IMR-90 (cell line): ENCODE measurements around the gene ZNF644. TPM values are rescaled to one million over a fixed set of nuclear protein-coding genes. Genes with fewer than 3 reads are reported as not detected.

Experiments used
- ATAC-seq: fragments of 200-7000 bp; cut with Tn5 transposase; 2 replicates; pipeline ENCODE4 v1.9.1; 2020; ENCODE audit warnings: low read depth, mild to moderate bottlenecking, moderate library complexity
- BruUV-seq: library from RNA; stranded (reverse); fragments of 400-500 nt; replicated peaks from 2 replicates; lab custom pipeline; 2021; lab: Mats Ljungman, UMichigan
- CTCF ChIA-PET: fragments of 300-600 bp; formaldehyde crosslinking; extraction: SDS; loops from one replicate; lab custom pipeline; 2021; ENCODE audit warnings: antibody characterized with exemption; lab: Yijun Ruan, JAX
- POLR2A ChIA-PET: fragments of 300-600 bp; sonication (Branson Sonifier 250); formaldehyde crosslinking; loops from one replicate; lab custom pipeline; 2022; ENCODE audit warnings: antibody characterized with exemption; ENCODE audit not compliant: unreplicated experiment; lab: Charles Lee
- DNase-seq: peaks from one replicate; pipeline ENCODE4 v3.0.0; 2013
- H2AFZ ChIP-seq: replicated peaks from 2 replicates; pipeline ENCODE3; 2013; ENCODE audit warnings: low read length, mild to moderate bottlenecking; ENCODE audit not compliant: poor library complexity
- H2AK5ac ChIP-seq: 2 replicates; pipeline ENCODE4 v1.6.1; 2013; ENCODE audit warnings: low read depth, low read length, inconsistent platforms
- H2AK9ac ChIP-seq: replicated peaks from 2 replicates; pipeline ENCODE3; 2013; ENCODE audit warnings: mild to moderate bottlenecking, low read depth, low read length, moderate library complexity; ENCODE audit not compliant: poor library complexity
- H2BK120ac ChIP-seq: 2 replicates; pipeline ENCODE4 v1.6.1; 2013; ENCODE audit warnings: low read depth, low read length, inconsistent platforms
- H2BK15ac ChIP-seq: 3 replicates; pipeline ENCODE4 v1.6.1; 2013; ENCODE audit warnings: low read depth, low read length, inconsistent platforms
- H2BK20ac ChIP-seq: 2 replicates; pipeline ENCODE4 v1.6.1; 2013; ENCODE audit warnings: low read depth, mild to moderate bottlenecking, inconsistent platforms, low read length, moderate library complexity
- H2BK5ac ChIP-seq: 2 replicates; pipeline ENCODE4 v1.6.1; 2013; ENCODE audit warnings: mild to moderate bottlenecking, low read depth, low read length, inconsistent platforms; ENCODE audit not compliant: poor library complexity, severe bottlenecking
- H3K14ac ChIP-seq: replicated peaks from 2 replicates; pipeline ENCODE4 v1.6.1; 2013; ENCODE audit warnings: low read depth, low read length, inconsistent platforms
- H3K18ac ChIP-seq: 2 replicates; pipeline ENCODE4 v1.6.1; 2013; ENCODE audit warnings: low read depth, low read length, control low read depth
- H3K23ac ChIP-seq: 2 replicates; pipeline ENCODE4 v1.6.1; 2013; ENCODE audit warnings: low read depth, low read length, inconsistent platforms
- H3K27ac ChIP-seq: 2 replicates; pipeline ENCODE4 v1.5.1; 2013; ENCODE audit warnings: mild to moderate bottlenecking, control low read depth, low read length; ENCODE audit not compliant: insufficient read depth
- H3K27me3 ChIP-seq: 2 replicates; pipeline ENCODE4 v1.6.1; 2013; ENCODE audit warnings: low read length; ENCODE audit not compliant: control insufficient read depth, insufficient read depth
- H3K36me3 ChIP-seq: 2 replicates; pipeline ENCODE4 v1.6.1; 2013; ENCODE audit warnings: low read length, mixed read lengths; ENCODE audit not compliant: control insufficient read depth, insufficient read depth
- H3K4ac ChIP-seq: 2 replicates; pipeline ENCODE4 v1.6.1; 2013; ENCODE audit warnings: low read depth, low read length, inconsistent platforms
- H3K4me1 ChIP-seq: 2 replicates; pipeline ENCODE4 v1.6.1; 2013; ENCODE audit warnings: low read length, mixed read lengths; ENCODE audit not compliant: control insufficient read depth, insufficient read depth
- H3K4me2 ChIP-seq: 2 replicates; pipeline ENCODE4 v1.6.1; 2013; ENCODE audit warnings: low read depth, mild to moderate bottlenecking, control low read depth, low read length, moderate library complexity
- H3K4me3 ChIP-seq: 2 replicates; pipeline ENCODE4 v1.5.1; 2013; ENCODE audit warnings: low read depth, mild to moderate bottlenecking, control low read depth, low read length, moderate library complexity; ENCODE audit not compliant: insufficient read depth
- H3K56ac ChIP-seq: 2 replicates; pipeline ENCODE4 v1.6.1; 2013; ENCODE audit warnings: low read length, inconsistent platforms; ENCODE audit not compliant: insufficient read depth; ENCODE audit errors: extremely low read depth
- H3K79me1 ChIP-seq, 2 experiments: 2 replicates each; pipeline ENCODE4 v1.6.1; 2013; ENCODE audit warnings: low read length in 2 of 2, inconsistent platforms in 1 of 2, low read depth in 1 of 2
- H3K9ac ChIP-seq: 2 replicates; pipeline ENCODE4 v1.6.1; 2013; ENCODE audit warnings: low read depth, low read length, control low read depth
- H3K9me1 ChIP-seq: 2 replicates; pipeline ENCODE4 v1.6.1; 2013; ENCODE audit warnings: low read length, inconsistent platforms; ENCODE audit not compliant: insufficient read depth
- H3K9me3 ChIP-seq: 2 replicates; pipeline ENCODE4 v1.6.1; 2013; ENCODE audit warnings: low read length; ENCODE audit not compliant: control insufficient read depth, insufficient read depth
- H4K20me1 ChIP-seq: 2 replicates; pipeline ENCODE4 v1.6.1; 2013; ENCODE audit warnings: low read length, inconsistent platforms; ENCODE audit not compliant: insufficient read depth
- H4K5ac ChIP-seq: 2 replicates; pipeline ENCODE4 v1.6.1; 2013; ENCODE audit warnings: mild to moderate bottlenecking, low read depth, low read length, control low read depth
- H4K8ac ChIP-seq, 2 experiments: 2 replicates each; pipeline ENCODE4 v1.6.1; 2013; ENCODE audit warnings: low read depth in 2 of 2, low read length in 2 of 2, control low read depth in 1 of 2, inconsistent platforms in 1 of 2
- H4K91ac ChIP-seq: 2 replicates; pipeline ENCODE4 v1.6.1; 2013; ENCODE audit warnings: low read depth, low read length, inconsistent platforms; ENCODE audit not compliant: insufficient read depth
- BHLHE40 ChIP-seq: fragments of 150-350 bp; IDR thresholded peaks from 2 replicates; pipeline ENCODE4 v1.6.1; 2016; ENCODE audit warnings: mild to moderate bottlenecking, low read depth, low read length
- CEBPB ChIP-seq: IDR thresholded peaks from 2 replicates; pipeline ENCODE4 v1.6.1; 2012; ENCODE audit warnings: low read depth, low read length, improper control_type of control experiment
- CHD1 ChIP-seq: IDR thresholded peaks from 2 replicates; pipeline ENCODE4 v1.6.1; 2012; ENCODE audit warnings: low read depth, low read length, improper control_type of control experiment
- CTCF ChIP-seq: conservative IDR thresholded peaks from 2 replicates; pipeline ENCODE4 v1.5.1; 2012; ENCODE audit warnings: mild to moderate bottlenecking, low read depth, low read length, improper control_type of control experiment
- FOS ChIP-seq: fragments of 150-350 bp; IDR thresholded peaks from 2 replicates; pipeline ENCODE4 v1.6.1; 2016; ENCODE audit warnings: low read depth, low read length
- MAFK ChIP-seq: IDR thresholded peaks from 2 replicates; pipeline ENCODE4 v1.6.1; 2012; ENCODE audit warnings: low read depth, low read length, improper control_type of control experiment
- MAZ ChIP-seq: IDR thresholded peaks from 2 replicates; pipeline ENCODE4 v1.6.1; 2012; ENCODE audit warnings: low read depth, mild to moderate bottlenecking, low read length, improper control_type of control experiment, moderate library complexity, borderline replicate concordance
- MXI1 ChIP-seq: IDR thresholded peaks from 2 replicates; pipeline ENCODE4 v1.6.1; 2012; ENCODE audit warnings: low read depth, mild to moderate bottlenecking, low read length, moderate library complexity, borderline replicate concordance
- NFE2L2 ChIP-seq: fragments of 150-350 bp; IDR thresholded peaks from 2 replicates; pipeline ENCODE4 v1.6.1; 2016; ENCODE audit warnings: low read depth, mild to moderate bottlenecking, low read length
- POLR2A ChIP-seq: IDR thresholded peaks from 2 replicates; pipeline ENCODE4 v1.6.1; 2012; ENCODE audit warnings: mild to moderate bottlenecking, low read depth, low read length
- RAD21 ChIP-seq: IDR thresholded peaks from 2 replicates; pipeline ENCODE4 v1.6.1; 2012; ENCODE audit warnings: low read length, improper control_type of control experiment
- RFX5 ChIP-seq: IDR thresholded peaks from 2 replicates; pipeline ENCODE4 v1.8.0; 2012; ENCODE audit warnings: low read depth, mild to moderate bottlenecking, low read length, moderate library complexity
- SMC3 ChIP-seq: fragments of 150-350 bp; IDR thresholded peaks from 2 replicates; pipeline ENCODE4 v1.6.1; 2016; ENCODE audit warnings: low read depth, mild to moderate bottlenecking, antibody characterized with exemption, low read length, moderate library complexity
- WGBS, 2 experiments: methylation state at CpG; one replicate each; pipeline versions ENCODE4 v1.1.5 to v1.1.7; 2013; ENCODE audit warnings: missing lambda C conversion rate in 2 of 2; ENCODE audit not compliant: insufficient read length in 1 of 2; ENCODE audit errors: extremely low coverage in 2 of 2; 5-methylcytosine and 5-hydroxymethylcytosine counted together
- dilution Hi-C: fragments of 300-500 bp; cut with HindIII; formaldehyde crosslinking; loops from one replicate; pipeline ENCODE4 v1.14.3; 2018; ENCODE audit warnings: low sequenced_read_pairs; ENCODE audit not compliant: unreplicated experiment
- in situ Hi-C: fragments of 300-500 bp; cut with MboI; formaldehyde crosslinking; loops from 3 replicates; pipeline ENCODE4 v1.14.3; 2019; ENCODE audit warnings: low sequenced_read_pairs, inconsistent platforms, mixed read lengths
- intact Hi-C: fragments of 100-400 bp; cut with micrococcal nuclease; formaldehyde crosslinking; loops from 2 replicates; pipeline ENCODE4 v1.10.0; 2022
- polyA plus RNA-seq, 3 experiments: library from polyadenylated mRNA; depleted of rRNA; stranded (reverse); fragments of >200 nt; gene quantifications; 2 replicates each; pipeline ENCODE4 v1.2.3, GENCODE V29; 2012; ENCODE audit warnings: low replicate concordance in 1 of 3
- total RNA-seq: library from RNA; depleted of rRNA; stranded (reverse); fragments of >200 nt; gene quantifications from 2 replicates; pipeline ENCODE4 v1.2.3, GENCODE V29; 2012
- TF ChIP-seq, protein P1 (sequence below): fragments of 150-350 bp; IDR thresholded peaks from 2 replicates; pipeline ENCODE4 v1.6.1; 2016; ENCODE audit warnings: low read depth, mild to moderate bottlenecking, low read length, moderate library complexity, borderline replicate concordance

The ZNF644 gene
- total and polyA plus RNA-seq, 2 of the 4 experiments (the other 2 are of a cell fraction), result 9.0 to 45.3 TPM

DNA sequence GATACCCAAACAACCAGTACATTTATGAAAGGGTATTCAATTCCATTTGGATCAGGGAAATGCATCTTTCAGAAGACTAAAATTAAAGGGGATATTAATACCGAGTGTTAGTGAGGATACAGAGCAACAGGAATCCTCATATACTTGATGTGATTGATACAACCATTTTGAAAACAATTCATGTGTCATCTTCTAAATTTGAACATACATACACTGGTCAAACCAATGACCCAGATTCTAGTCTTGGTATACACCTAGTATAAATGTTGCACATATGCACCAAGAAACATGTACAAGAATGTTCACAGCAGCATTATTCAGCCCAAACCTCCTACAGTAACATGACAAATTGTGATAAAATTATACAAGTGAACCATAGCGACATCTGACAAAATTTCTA is 58.6 kb downstream of the ZNF644 start:
- Histone ChIP-seq H3K79me1 (peaks cover 19 to 43% of the 10 kb centered on the region in 2 experiments), H3K27me3 (no peaks in the 10 kb centered on the region), H3K14ac (no peak overlapping the region), H2BK120ac (no peak overlapping the region), H3K4me1 (no peaks in the 10 kb centered on the region), H2AFZ (no peak overlapping the region), H2AK5ac (no peak overlapping the region), H4K8ac (no peak overlapping the region), H3K36me3 (no peaks in the 10 kb centered on the region), H3K9me1 (0 out of 2 replicates have a peak, but pooled peaks cover 3% of the 10 kb centered on the region), H4K5ac (no peak overlapping the region), H2BK15ac (no peak overlapping the region), H2BK5ac (no peak overlapping the region), H3K56ac (no peak overlapping the region), H2BK20ac (no peak overlapping the region), H3K9me3 (no peaks in the 10 kb centered on the region; the same call in 1 of the 2 replicates), H3K9ac (no peak overlapping the region), H4K91ac (no peak overlapping the region), H3K27ac (no peak overlapping the region), H3K4me2 (no peak overlapping the region), H3K23ac (no peak overlapping the region), H2AK9ac (no peak overlapping the region), H3K18ac (no peak overlapping the region), H3K4ac (no peak overlapping the region), H4K20me1 (peaks cover 34% of the 10 kb centered on the region), H3K4me3 (no peak overlapping the region)
- WGBS, 2 experiments, result no CpG with 5 or more reads among the region's 2 CpGs
- POLR2A ChIA-PET, result no interaction called here
- dilution Hi-C loops, result no loop called here
- CTCF ChIA-PET, result interaction anchor here (0.6 kb wide), 1 partner anchor 254 kb away, joined by 3 read pairs; no protein-coding TSS in a partner anchor
- TF ChIP-seq MXI1, result no peak
- TF ChIP-seq FOS, result no peak
- TF ChIP-seq SMC3, result no peak
- no peak for TF ChIP-seq CTCF
- TF ChIP-seq, protein P1, sequence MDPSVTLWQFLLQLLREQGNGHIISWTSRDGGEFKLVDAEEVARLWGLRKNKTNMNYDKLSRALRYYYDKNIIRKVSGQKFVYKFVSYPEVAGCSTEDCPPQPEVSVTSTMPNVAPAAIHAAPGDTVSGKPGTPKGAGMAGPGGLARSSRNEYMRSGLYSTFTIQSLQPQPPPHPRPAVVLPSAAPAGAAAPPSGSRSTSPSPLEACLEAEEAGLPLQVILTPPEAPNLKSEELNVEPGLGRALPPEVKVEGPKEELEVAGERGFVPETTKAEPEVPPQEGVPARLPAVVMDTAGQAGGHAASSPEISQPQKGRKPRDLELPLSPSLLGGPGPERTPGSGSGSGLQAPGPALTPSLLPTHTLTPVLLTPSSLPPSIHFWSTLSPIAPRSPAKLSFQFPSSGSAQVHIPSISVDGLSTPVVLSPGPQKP, result no peak
- TF ChIP-seq CEBPB, result no peak
- no peak for TF ChIP-seq MAFK
- TF ChIP-seq RFX5, result no peak
- TF ChIP-seq CHD1, result no peak
- TF ChIP-seq MAZ, result no peak
- no peak for TF ChIP-seq NFE2L2
- TF ChIP-seq BHLHE40, result no peak
- no peak for TF ChIP-seq RAD21
- no peak for TF ChIP-seq POLR2A
- no peak for ATAC-seq
- intact Hi-C loops, result loop anchor here (5.0 to 10.0 kb wide), 2 partner anchors 111 to 202 kb away; no protein-coding TSS in a partner anchor
- in situ Hi-C loops, result loop anchor here (10.0 to 25.0 kb wide), 2 partner anchors 238 to 376 kb away; no protein-coding TSS in a partner anchor
- no TSS peak for BruUV-seq
- DNase-seq, result no peak
